HT-29 (cell line): ENCODE data around the gene RGS12. TPM values are rescaled to one million over a fixed set of nuclear protein-coding genes. Genes with fewer than 3 reads are reported as not detected.
A peak's percentile ranks its signal among the peaks of the same experiment; 100 is the strongest.

Experiments used
- DNase-seq: peaks from one replicate; pipeline ENCODE4 v3.0.0-alpha.2; 2015; ENCODE audit warnings: low spot score
- total RNA-seq: library from RNA; depleted of rRNA; stranded (reverse); fragments of >200 nt; shearing (Covaris generic); gene quantifications from 2 replicates; pipeline ENCODE4 v1.2.3, GENCODE V29; 2014; rRNA removed

RGS12 gene
- total RNA-seq, 1 experiment from 2014 or later, result 7.1 TPM

DNA sequence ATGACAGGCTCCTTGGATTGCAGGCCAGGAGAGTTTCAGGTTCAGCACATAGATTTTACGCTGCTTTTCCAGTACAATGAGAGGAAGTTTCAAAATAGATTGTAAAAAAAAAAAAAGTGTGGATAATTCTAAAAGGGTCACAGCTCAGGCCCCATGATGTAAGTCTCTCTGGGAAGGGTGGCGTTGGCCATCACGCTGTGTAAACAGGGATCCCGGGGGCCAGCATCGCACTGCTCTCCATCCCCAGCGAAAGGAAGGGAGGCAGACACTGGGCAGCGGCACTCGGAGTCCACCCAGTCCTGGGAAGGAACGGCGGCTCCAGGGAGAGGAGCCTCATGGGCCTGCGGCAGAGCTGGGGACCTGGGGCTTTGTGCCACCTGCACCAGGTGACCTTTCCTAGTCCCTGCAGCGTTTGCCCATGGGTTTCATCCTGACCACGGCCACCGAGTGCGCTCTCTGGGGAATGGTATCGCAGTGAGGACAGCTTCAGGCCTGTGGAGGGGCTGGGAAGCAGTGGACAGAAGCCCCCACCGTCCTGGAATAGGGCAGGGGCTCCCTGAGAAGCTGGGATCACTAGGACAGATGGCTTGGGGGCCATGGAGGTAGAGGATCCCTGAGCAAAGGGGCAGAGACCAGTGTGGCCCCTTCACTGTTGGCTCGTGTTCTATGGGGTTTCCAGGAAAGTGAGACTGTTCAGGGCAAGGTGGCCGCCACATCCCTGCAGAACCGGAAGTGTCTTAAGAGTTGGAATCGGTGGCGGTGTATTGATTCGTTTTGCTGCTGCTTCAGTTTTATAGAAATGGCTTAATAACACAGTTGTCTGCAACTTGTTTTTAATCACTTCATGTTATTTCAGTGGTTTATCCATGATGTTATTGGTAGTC lies 38.9 kb downstream of the RGS12 start:
- no peak for DNase-seq

DNA sequence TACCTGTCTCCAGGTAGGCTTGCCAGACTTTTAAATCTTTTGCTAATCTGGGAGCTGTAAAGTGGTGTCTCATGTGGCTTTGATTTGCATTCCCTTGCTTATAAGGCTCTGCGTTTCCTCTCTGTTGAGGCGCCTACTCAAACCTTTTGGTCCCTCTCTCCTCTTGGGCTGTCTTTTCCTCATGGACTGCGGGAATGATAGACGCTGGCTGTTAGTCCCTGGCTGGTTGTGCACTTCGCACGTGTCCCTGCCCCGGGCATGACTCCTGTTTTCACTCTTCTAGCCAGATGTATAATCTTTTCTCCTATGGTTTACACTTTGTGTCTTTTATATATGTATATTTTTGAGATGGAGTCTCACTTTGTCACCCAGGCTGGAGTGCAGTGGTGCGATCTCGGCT lies 39.7 kb downstream of the RGS12 start:
- DNase-seq, result no peak

DNA sequence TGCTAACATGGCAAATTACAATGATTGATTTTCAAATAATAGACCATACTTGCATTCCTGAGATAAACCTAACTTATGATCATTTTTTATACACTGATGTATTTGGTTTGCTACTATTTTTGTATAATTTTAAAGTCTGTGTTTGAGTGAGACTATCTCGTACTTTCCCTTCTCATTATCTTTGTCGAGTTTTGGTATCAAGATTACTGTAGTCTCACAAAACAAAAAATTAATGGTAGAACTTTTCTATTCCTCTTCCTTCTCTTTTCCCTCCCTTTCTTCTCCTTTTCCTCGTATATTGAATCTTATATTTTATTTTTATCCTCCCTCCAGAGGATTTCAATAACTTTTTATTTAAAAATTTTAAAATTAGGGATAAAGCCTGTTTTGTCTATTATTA lies 41.5 kb downstream of the RGS12 start:
- DNase-seq, result no peak

DNA sequence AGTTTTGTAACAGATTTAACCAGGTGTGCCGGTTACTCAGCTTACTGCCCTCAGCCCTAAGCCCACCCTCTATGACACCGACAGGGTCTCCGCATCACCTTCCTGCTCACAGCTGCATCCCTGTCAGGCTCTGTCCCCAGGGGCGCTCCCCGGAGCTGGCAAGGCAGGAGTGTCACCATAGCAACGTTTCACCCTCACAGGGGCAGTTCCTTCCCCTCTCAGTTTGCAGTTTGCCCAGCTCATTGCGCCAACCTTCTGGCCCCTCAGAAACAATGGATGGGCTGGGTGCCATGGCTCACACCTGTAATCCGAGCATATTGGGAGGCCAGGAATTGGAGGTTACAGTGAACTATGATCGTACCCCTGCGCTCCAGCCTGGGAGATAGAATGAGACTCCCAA lies 42.6 kb downstream of the RGS12 start:
- DNase-seq, result no peak

DNA sequence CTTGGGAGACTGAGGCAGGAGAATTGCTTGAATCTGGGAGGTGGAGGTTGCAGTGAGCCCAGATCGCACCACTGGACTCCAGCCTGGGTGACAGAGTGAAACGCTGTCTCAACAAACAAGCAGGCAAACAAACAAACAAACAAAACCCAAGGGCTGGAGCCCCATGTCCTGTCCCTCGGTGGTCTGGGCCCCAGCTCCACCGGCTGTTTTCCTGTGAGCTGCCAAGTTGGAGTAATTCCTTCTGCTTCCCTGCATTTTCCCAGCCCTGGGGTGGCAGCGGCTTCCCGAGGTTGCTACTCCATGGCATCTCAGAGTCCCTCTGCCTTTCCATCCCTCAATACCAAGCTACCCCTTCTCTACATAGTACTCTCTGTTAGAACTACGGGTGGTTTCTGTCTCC lies 43.2 kb downstream of the RGS12 start:
- DNase-seq, result no peak

DNA sequence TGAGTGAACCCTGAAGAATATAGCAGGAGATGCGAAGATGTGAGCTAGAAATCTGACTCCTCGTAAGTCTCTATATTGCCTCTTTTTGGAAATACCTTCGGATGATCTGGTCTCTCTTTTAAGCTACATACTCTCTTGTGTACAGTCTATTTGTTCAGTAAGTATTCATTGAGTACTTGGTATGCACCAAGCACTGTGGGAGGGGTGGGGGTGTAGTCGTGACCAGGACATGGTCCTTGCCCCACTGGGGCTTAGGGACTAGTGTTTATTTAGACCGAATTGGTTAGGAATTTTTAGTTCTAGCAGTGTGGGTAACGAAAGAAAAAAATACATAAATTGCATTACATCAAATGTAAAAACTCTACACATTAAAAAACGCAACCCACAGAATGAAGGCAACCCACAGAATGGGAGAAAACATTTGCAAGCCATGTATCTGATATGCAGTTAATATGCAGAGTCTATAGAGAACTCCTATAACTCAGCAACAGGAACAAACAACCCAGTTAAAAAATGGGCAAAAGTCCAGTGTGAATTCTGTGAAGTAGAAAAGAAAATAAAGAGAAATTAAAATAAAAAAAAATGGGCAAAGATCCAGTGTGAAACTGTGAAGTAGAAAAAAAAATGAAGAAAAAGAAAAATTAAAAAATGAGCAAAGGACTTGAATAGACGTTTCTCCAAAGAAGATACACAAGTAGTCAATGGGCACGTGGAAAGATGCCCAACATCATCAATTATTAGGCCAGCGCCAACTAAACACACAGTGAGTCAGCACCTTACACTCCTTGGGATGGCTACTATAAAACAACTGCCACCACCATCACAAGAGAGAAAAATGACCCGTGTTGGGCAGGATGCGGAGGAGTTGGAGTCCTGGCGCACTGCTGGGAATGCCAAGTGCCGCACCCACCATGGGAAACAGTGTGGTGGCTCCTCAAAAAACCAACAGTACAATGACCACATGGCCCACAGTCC lies 43.8 kb downstream of the RGS12 start:
- no peak for DNase-seq

DNA sequence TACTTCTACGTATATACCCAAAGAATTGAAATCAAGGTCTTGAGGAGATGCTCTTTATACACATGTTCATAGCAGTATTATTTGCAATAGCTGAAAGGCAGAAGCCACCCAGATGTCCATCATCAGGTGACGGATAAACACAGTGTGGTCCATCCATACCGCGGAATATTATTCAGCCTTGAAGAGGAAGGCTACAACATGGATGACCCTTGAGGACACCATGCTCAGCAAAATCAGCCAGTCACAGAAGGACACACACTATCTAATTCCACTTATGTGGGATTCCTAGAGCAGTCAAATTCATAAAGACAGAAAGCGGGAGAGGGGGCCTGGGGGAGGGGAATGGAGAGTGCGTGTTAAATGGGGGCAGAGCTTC lies 44.5 kb downstream of the RGS12 start:
- DNase-seq, result no peak

DNA sequence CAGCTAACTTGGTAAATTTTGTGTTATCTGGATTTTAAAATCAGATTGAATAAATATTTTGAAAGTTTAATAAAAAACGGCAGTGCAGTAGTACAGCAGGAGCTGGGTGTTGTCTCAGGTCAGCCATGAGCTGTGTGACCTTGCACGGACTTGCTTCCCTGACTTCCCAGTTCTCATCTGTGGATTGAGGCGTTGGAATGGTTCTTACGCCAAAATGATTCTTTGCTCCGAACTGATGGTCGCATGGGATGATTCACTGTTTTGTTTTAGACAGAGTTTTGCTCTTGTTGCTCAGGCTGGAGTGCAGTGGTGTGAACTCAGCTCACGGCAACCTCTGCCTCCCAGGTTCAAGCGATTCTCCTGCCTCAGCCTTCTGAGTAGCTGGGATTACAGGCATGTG lies 45.0 kb downstream of the RGS12 start:
- DNase-seq, result no peak

DNA sequence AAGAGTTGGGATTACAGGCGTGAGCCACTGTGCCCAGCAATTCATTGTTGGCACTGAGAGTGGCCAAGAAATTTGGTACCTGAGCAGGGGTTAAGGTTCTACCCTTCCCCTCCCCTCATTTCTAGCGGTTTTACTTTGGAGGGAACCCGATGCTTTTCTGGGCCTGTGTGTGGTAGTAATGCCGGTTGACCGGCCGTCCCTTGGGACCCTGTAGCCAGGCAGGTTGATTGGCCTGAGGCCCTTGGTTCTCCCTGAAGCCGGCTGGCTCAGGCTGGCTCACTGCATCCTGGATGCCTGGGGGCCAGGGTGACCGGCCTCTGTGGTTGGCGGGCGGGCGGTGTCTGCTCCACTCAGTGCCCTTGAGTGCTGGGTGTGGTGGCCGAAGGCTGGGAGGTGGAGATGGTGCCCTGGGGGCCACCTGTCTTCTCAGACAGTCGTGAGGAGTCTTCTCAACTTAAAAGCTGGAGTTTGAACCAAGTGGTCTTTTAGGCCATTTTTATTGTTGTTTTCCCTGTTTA lies 45.6 kb downstream of the RGS12 start:
- DNase-seq, result no peak

DNA sequence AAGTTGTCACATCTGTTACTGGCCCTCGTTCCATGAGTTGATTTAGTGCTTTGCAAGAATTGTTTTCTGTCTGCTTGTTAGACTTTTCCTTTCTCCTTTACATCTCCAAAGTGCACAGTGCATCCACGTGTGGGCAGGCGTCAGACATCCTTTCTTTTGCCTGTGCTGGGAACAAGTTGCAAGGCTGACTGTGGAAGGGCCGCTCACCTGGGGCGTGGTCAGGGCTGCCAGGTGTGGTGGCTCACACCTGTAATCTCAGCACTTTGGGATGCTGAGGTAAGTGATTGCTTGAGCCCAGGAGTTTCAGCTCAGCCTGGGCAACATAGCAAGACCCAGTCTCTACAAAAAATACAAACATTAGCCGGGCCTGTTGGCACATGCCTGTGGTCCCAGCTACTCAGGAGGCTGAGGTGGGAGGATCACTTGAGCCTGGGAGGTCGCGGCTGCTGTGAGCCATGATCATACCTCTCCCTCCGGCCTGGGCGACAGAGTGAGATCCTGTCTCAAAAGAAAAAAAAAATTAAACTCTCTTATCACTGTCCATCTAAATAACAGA lies 46.2 kb downstream of the RGS12 start:
- no peak for DNase-seq

DNA sequence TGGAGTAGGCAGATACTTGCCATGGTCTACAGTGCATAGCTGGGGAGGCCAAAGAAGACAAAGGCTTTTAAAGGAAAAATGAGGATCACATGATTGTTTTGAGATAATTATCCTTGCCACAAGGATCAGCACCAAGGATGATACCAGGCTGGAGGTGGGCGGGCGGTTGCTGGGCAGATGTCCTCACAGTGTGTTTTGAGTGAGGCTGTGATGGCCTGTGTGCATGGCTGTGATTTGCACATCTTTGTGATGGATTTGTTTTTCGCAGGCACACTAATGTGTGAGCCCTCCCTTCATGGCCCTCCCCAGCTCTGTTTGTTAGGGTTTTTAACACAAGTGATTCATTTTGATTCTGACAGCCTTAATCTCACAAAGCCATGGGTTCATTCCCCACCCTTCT lies 46.8 kb downstream of the RGS12 start:
- no peak for DNase-seq

DNA sequence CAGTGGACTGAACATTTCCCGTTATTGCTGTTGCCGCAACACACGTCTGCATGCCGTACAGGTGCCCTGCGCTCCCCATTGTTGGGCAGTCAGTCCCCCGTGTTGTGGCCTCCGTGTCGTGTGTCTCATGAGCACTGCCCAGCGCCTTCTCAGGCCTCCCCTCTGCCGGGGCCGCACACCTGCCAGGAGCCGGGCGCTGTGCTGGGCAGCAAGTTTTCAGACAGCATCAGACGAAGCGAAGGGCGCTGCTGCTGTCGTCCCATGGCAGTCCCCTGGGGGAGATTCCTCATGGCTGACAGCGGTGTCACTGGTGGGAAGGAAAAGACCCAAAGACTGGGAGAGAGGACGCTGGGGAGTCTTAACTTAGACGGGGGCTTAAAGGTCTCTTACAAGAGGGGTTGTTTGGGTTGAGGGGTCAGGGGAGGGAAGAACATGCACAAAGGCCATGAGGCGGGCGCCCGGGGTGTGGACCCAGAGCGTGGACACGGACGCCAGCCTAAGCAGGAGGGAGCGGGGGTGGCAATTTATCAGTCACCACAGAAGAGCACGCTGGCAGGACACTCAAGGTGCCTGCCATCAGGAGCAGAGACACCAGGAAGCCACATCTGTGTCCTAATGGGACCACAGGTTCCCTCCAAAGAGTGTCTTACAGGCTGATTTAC lies 47.3 kb downstream of the RGS12 start:
- no peak for DNase-seq

DNA sequence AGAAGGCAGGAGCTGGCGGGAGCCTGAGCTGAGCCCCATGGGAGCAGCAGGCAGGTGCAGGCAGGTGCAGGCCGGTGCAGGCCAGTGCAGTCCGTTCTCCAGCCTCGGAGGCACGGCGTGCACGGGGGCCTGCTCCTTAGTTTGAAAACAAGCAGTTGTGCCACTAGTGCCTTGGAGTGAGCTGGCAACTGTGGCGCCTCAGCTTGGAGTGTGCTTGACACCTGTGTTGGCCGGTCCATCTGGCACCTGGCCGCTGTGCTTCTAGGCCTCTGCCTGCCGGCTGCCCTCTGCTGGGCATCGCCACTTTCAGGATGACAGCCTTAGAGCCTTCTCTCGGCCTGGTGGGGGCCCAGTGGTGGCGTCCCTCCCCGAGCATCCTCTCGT lies 47.9 kb downstream of the RGS12 start:
- peak; percentile 32 for DNase-seq

DNA sequence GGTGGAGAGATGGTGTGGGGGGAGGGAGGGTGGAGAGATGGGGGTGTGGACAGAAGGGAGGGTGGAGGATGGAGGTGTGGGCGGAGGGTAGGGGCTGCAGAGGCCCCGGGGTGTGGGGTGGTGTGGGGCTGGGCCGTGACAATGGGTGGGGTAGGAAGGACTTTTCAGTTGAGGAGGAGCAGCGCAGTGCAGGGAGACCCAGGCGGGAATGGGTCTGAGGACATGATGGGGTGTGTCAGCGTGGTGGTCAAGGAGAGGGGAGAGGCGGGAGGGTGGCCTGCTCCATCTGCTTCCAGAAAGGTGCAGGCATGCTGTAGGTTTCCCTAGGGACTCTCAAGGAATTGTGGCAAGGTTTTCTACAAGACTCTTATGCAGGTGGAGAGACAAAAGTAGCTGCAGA lies 48.9 kb downstream of the RGS12 start:
- DNase-seq, result no peak

DNA sequence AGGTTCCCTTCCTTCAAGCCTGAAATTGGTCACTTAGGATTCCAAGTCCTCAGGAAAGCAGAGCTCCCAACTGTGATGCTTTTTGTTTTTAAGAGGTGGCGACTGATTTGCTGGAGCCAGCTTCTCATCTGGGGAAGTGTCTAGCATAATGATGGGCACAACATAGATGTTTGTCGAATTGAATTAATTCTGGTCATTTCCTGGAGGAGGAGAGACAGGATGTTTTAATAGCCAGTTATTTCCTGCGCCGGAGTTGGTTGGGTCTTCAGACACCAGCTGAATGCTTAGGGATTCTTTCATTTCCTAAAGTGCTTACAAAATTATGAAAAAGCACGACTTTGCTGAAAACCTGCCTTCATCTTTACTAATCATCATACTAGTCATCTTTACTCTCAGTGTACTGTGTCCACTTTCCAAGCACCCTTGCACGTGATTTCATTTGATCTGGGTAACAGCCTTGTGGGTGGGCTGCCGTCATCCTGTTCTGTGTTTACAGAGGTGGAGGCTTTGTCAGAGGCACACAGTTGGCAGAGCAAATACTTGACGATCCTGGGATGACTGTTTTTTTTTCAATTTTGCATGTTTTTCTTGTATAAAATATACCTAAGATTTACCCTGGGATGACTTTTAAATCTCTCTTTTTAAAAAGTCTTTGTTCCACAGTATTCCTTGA lies 49.5 kb downstream of the RGS12 start:
- DNase-seq, result no peak

Other genes with a start within 250 kb of the RGS12 start
- gene HTT-AS, start 218.5 kb upstream of the RGS12 start, total RNA-seq, result not detected in 2 replicates
- 16.8 and 33.4 TPM in 2 replicates for gene HTT, start 218.3 kb upstream of the RGS12 start, total RNA-seq
- gene MSANTD1, start 43.9 kb upstream of the RGS12 start, total RNA-seq, result 0.41 and 0.44 TPM in 2 replicates
- 0.13 TPM in 1 of 2 replicates, not detected in the other for gene HGFAC, start 148.9 kb downstream of the RGS12 start, total RNA-seq
- gene DOK7, start 170.3 kb downstream of the RGS12 start, total RNA-seq, result 16.1 and 17.6 TPM in 2 replicates
- 156 and 190 TPM in 2 replicates for gene LRPAP1, start 239.4 kb downstream of the RGS12 start, total RNA-seq